ENCODE measurements around the gene MNT. TPM values are rescaled to one million over a fixed set of nuclear protein-coding genes. Genes with fewer than 3 reads are reported as not detected.

Gene MNT
- total and polyA plus RNA-seq, 2 donors: 7.5 to 20.5 TPM

- 77% methylated on average over 5 of the region's 5 CpGs for WGBS
- no peak overlapping the region for H3K4me3 ChIP-seq (ENCODE audit: low read depth, low read length)
- H3K36me3 ChIP-seq (ENCODE audit: insufficient read depth): no peaks in the 10 kb centered on the region
- no peaks in the 10 kb centered on the region for H3K4me1 ChIP-seq (ENCODE audit: insufficient read depth)
- H3K27ac ChIP-seq (ENCODE audit: low read depth): no peak overlapping the region
- no peak for DNase-seq (ENCODE audit: extremely low spot score)
Measured at GRCh38 chr17:2343421-2343820, 57.4 kb downstream of the MNT start.

- whole genome bisulfite sequencing: 12% methylated on average over 5 of the region's 5 CpGs
- DNase-seq (ENCODE audit: extremely low spot score): no peak
- Histone ChIP-seq H3K36me3 (ENCODE audit: insufficient read depth) (peaks cover 3% of the 10 kb centered on the region), H3K4me1 (ENCODE audit: insufficient read depth) (no peaks in the 10 kb centered on the region), H3K4me3 (ENCODE audit: low read depth, low read length) (peak overlapping the region; percentile 98), H3K27ac (ENCODE audit: low read depth) (peak overlapping the region; percentile 68)
Measured at GRCh38 chr17:2338315-2338657, 62.6 kb downstream of the MNT start.

GRCh38 chr17:2337544-2338314 lies 63.1 kb downstream of the MNT start:
- peak overlapping the region; percentile 90 for H3K27ac ChIP-seq (ENCODE audit: low read depth)
- H3K4me3 ChIP-seq (ENCODE audit: low read depth, low read length): peak overlapping the region; percentile 98
- H3K36me3 ChIP-seq (ENCODE audit: insufficient read depth): peaks cover 3% of the 10 kb centered on the region
- H3K4me1 ChIP-seq (ENCODE audit: insufficient read depth): no peaks in the 10 kb centered on the region
- WGBS: under 1% methylated on average over 92 of the region's 92 CpGs
- DNase-seq (ENCODE audit: extremely low spot score): no peak

GRCh38 chr17:2336852-2337543 lies 63.9 kb downstream of the MNT start, which contains the start of gene SGSM2:
Gene SGSM2, plus strand, starts transcription at chr17:2337501. Its CDS starts 188 bp downstream, at chr17:2337689.
- Histone ChIP-seq H3K36me3 (ENCODE audit: insufficient read depth) (peaks cover 3% of the 10 kb centered on the region), H3K27ac (ENCODE audit: low read depth) (peak within 1 kb of the TSS; percentile 90), H3K4me1 (ENCODE audit: insufficient read depth) (no peaks in the 10 kb centered on the region), H3K4me3 (ENCODE audit: low read depth, low read length) (peak within 1 kb of the TSS; percentile 98)
- WGBS: under 1% methylated on average over 77 of the region's 77 CpGs
- DNase-seq (ENCODE audit: extremely low spot score): no peak

- under 1% methylated on average over 48 of the region's 48 CpGs for WGBS
- Histone ChIP-seq H3K27ac (ENCODE audit: low read depth) (peak within 1 kb of the TSS; percentile 90), H3K36me3 (ENCODE audit: insufficient read depth) (peaks cover 3% of the 10 kb centered on the region), H3K4me1 (ENCODE audit: insufficient read depth) (no peaks in the 10 kb centered on the region), H3K4me3 (ENCODE audit: low read depth, low read length) (peak within 1 kb of the TSS; percentile 98)
- DNase-seq (ENCODE audit: extremely low spot score): peak; percentile 71
Measured at GRCh38 chr17:2336215-2336851, 64.5 kb downstream of the MNT start, which contains the start of gene TSR1. Gene TSR1, minus strand, starts transcription at chr17:2336457. Its CDS starts 30 bp downstream, at chr17:2336427.

- 2% methylated on average over 17 of the region's 17 CpGs for WGBS
- DNase-seq (ENCODE audit: extremely low spot score): no peak
- H3K4me3 ChIP-seq (ENCODE audit: low read depth, low read length): peak overlapping the region; percentile 98
- H3K4me1 ChIP-seq (ENCODE audit: insufficient read depth): no peaks in the 10 kb centered on the region
- no peak overlapping the region for H3K27ac ChIP-seq (ENCODE audit: low read depth)
- peaks cover 3% of the 10 kb centered on the region for H3K36me3 ChIP-seq (ENCODE audit: insufficient read depth)
Measured at GRCh38 chr17:2335726-2336214, 65.1 kb downstream of the MNT start.

Small RNA genes lying within 50 kb of the gene (small RNA-seq; reads per million reads assigned to genes)
- gene AC006435.3: not detected
- gene AC006435.4: not detected

Other genes with a start within 250 kb of the MNT start
- gene SMG6, start 97.3 kb downstream of the MNT start, total RNA-seq: 29.3 TPM
- 37.5 TPM for gene SMG6, start 97.3 kb downstream of the MNT start, polyA plus RNA-seq
- 20.4 TPM for gene SRR, start 97.1 kb downstream of the MNT start, total RNA-seq
- gene SRR, start 97.1 kb downstream of the MNT start, polyA plus RNA-seq: 13.7 TPM
- gene TSR1, start 64.6 kb downstream of the MNT start, total RNA-seq: 23.3 TPM
- 21.9 TPM for gene TSR1, start 64.6 kb downstream of the MNT start, polyA plus RNA-seq
- 37.6 TPM for gene SGSM2, start 63.6 kb downstream of the MNT start, total RNA-seq
- gene SGSM2, start 63.6 kb downstream of the MNT start, polyA plus RNA-seq: 61.1 TPM
- 27.3 TPM for gene METTL16, start 110.8 kb upstream of the MNT start, total RNA-seq
- 21.6 TPM for gene METTL16, start 110.8 kb upstream of the MNT start, polyA plus RNA-seq
- 210 TPM for gene PAFAH1B1, start 192.6 kb upstream of the MNT start, total RNA-seq
- gene PAFAH1B1, start 192.6 kb upstream of the MNT start, polyA plus RNA-seq: 56.4 TPM